ENCODE results near the gene DENND10.
"Not testable (repeated sequence)": the region's sequence is repeated elsewhere in the genome, so short reads cannot be mapped to it uniquely, and the experiment has no call there.

DENND10 gene

DNA sequence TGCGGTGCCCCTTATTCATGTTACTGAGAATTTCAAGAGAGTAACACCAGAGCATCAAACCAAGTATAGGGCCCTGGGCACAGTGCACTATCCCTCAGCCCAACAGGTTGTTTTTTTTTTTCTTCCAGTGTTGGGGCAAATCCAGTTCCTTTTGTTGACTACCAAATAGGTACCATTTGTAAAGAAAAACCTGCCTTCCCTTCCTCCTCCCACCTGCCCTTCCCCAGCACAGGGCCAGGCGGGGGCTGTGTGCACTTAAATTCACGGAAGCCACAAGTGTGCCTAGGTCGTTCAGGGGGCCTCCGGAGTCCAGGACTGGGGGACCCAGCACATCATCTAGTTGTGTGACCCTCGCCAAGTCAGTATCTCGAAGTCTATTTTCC is 62.2 kb downstream of the DENND10 start:
- peak overlapping the region; percentile 63 for H3K27ac Mint-ChIP-seq
- H3K27me3 Mint-ChIP-seq: no peaks in the 10 kb centered on the region
- H3K4me1 Mint-ChIP-seq: peaks cover 33% of the 10 kb centered on the region
- no peaks in the 10 kb centered on the region for H3K9me3 Mint-ChIP-seq
- peaks cover 3% of the 10 kb centered on the region for H3K36me3 Mint-ChIP-seq
- H3K4me3 Mint-ChIP-seq: peak overlapping the region; percentile 90

DNA sequence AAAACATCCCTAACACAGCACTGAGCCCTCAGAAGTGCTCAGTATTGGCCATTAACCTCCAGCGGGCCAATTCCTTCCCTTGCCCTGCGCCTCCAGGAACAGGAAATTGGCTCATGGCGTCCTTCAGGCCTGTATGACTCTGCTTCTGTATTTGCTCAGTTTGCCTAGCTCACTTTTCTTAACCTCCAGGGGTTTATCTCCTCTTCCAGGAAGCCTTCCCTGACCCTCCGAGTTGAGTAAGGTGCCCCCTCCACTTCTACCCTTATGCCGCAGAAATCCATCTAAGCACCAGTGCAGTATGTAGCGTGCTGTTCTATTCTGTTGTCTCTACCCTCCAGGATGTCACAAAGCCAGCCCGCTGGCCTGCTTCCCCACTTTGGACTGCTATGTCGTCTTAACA is 62.7 kb downstream of the DENND10 start:
- Mint-ChIP-seq H3K27me3 (no peaks in the 10 kb centered on the region), H3K4me1 (peaks cover 33% of the 10 kb centered on the region), H3K27ac (peak overlapping the region; percentile 63), H3K9me3 (no peaks in the 10 kb centered on the region), H3K4me3 (peak overlapping the region; percentile 90), H3K36me3 (peaks cover 3% of the 10 kb centered on the region)

DNA sequence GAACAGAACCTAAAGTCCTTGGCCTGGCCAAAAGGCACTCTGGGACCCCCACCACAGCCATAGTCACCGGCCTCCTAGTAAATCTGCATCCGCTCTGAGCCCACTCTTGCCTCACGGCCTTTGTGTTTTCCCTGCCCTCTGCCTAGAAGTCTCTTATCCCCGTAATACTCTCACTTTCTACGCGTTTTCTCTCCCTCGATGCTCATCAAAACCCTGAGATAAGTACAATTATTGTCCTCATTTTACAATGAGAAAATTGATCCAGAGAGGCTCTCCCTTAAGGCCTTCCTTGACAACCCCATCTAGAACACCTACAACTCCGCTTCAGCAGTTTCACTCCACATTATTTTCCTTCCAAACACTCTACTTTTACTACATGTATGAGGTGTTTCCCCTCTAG is 63.1 kb downstream of the DENND10 start:
- H3K36me3 Mint-ChIP-seq: peaks cover 5% of the 10 kb centered on the region
- H3K4me1 Mint-ChIP-seq: peaks cover 33% of the 10 kb centered on the region
- peak overlapping the region; percentile 63 for H3K27ac Mint-ChIP-seq
- H3K4me3 Mint-ChIP-seq: peak overlapping the region; percentile 90
- no peaks in the 10 kb centered on the region for H3K9me3 Mint-ChIP-seq
- no peaks in the 10 kb centered on the region for H3K27me3 Mint-ChIP-seq

DNA sequence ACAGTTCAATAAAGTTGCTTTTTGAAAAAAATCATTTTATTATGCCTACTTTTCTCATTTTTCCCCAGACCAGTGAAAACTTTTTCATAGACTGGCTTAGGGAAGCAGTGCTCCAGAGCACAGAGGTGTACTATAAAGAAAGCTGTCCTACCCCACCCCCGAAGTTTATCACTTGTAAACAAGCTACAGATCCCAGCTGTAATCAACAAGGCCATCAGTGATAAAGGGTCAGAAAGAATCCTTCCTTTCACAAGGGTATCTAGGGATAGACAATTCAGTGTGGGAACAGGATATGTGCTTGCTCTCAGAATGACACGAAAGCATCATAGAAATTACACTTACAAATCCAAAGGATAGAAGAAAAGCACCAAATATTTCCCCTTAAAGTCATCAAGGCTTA is 70.2 kb downstream of the DENND10 start:
- H3K27ac Mint-ChIP-seq: no peak overlapping the region
- H3K36me3 Mint-ChIP-seq: peaks cover 17% of the 10 kb centered on the region
- H3K4me1 Mint-ChIP-seq: peaks cover 30% of the 10 kb centered on the region
- H3K27me3 Mint-ChIP-seq: no peaks in the 10 kb centered on the region
- no peak overlapping the region for H3K4me3 Mint-ChIP-seq
- no peaks in the 10 kb centered on the region for H3K9me3 Mint-ChIP-seq

DNA sequence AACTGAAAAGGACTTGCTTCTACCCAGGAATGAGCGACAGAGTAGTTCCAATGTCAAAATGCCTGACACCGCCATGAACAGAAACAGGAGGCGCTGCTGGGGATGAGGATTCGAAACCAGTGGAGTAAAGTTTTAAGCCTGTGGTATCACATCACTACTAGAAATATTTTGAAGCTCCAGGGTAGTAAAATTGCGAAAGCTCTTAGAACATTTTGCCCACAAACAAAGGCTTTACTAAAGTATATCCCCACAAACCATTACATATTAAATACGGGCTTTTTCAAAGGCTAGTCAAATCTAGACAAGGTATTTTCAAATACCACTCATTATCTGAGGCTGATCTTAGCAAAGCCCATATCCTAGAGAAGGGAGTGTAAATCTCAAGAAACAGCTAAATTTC is 72.3 kb downstream of the DENND10 start:
- Mint-ChIP-seq H3K27me3 (no peaks in the 10 kb centered on the region), H3K36me3 (peaks cover 17% of the 10 kb centered on the region), H3K9me3 (no peaks in the 10 kb centered on the region), H3K4me3 (peak overlapping the region; percentile 99), H3K4me1 (peaks cover 38% of the 10 kb centered on the region), H3K27ac (peak overlapping the region; percentile 43)

DNA sequence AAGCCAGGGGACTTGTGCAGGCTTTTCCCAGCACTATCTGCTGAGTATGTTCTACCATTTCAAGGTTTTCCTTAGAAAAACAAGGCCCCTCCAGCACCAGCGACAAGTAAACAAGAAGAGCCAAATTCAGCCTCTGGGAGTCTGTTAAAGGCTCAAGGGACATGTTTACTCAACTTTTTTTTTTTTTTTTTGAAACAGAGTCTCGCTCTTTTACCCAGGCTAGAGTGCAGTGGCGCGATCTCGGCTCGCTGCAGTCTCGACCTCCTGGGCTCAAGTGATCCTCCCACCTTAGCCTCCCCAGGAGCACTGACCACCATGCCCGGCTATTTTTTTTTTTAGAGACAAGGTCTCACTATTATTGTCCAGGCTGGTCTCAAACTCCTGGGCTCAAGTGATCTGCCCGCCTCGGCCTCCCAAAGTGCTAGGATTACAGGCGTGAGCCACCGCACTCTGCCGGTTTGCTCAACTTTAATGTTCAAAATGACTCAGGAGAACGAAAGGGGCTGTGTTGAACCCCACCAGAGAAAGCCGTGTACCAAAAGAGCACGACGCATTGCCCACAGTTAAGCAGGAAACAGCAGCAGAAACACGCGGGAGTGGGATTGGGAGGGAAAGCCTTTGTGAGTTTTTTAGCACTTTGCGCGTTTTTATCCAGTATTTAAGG is 73.9 kb downstream of the DENND10 start:
- peak overlapping the region; percentile 99 for H3K4me3 Mint-ChIP-seq
- H3K36me3 Mint-ChIP-seq: peaks cover 11% of the 10 kb centered on the region
- no peaks in the 10 kb centered on the region for H3K27me3 Mint-ChIP-seq
- peaks cover 38% of the 10 kb centered on the region for H3K4me1 Mint-ChIP-seq
- no peaks in the 10 kb centered on the region for H3K9me3 Mint-ChIP-seq
- peak overlapping the region; percentile 99 for H3K27ac Mint-ChIP-seq

DNA sequence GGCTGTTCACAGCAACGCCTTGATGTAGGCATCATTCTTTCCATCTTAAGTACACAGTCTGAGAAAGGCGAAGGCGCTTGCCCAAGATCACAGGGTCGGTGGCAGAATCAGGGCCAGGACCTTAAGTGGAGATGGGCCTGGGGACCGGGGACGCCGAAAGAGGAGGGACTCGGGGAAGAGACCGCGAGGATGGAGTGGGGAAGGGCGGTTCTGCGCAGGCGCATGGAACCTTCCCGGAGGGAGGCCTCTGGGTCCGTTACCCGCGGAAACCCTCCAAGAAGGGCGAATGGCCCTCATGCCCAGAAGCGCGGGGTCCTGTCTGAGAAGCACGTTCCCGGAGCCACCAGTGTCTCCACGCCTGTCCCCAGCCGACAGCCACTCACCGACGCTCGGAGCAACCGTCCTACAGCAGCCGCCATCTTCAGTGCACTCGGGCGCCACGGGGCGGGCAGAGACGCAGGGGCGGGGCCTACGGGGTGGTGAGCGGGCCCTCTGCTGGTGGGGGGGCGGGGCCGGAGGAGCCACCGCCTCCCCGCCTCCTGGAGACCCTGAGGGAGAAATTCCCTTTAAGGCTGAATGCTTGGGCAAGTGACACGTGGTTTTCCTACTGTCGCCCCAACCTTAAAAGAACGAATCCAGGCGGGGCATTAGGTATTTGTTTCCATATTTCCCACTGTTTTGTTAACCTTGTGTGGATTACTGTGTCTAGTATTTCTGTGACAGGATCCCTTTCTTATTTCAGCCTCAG is 74.6 kb downstream of the DENND10 start, which contains the start of gene PRDX3:
TSS of gene PRDX3 (minus strand) at position 441 of the 748 bp plus-strand sequence. CDS start at position 419, 22 bp downstream.
- Mint-ChIP-seq H3K27me3 (no peaks in the 10 kb centered on the region), H3K4me3 (peak within 1 kb of the TSS; percentile 99), H3K9me3 (no peaks in the 10 kb centered on the region), H3K4me1 (peaks cover 38% of the 10 kb centered on the region), H3K27ac (peak within 1 kb of the TSS; percentile 99), H3K36me3 (peaks cover 11% of the 10 kb centered on the region)

DNA sequence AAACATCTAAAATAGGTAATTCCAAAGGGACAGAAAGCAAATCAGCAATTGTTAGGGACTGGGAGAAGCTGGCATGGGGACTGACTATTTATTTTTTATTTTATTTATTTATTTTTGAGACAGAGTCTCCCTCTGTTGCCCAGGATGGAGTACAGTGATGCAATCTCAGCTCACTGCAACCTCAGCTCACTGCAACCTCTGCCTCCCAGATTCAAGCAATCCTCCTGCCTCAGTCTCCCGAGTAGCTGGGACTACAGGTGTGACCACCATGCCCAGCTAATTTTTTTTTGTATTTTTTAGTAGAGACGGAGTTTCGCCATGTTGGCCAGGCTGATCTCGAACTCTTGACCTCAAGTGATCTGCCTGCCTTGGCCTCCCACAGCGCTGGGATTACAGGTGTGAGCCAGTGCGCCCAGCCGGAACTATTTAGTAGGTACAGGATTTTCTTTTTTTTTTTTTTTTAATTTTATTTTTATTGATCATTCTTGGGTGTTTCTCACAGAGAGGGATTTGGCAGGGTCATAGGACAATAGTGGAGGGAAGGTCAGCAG is 77.0 kb downstream of the DENND10 start:
- H3K4me1 Mint-ChIP-seq: peaks cover 35% of the 10 kb centered on the region
- not testable (repeated sequence) for H3K36me3 Mint-ChIP-seq, H3K9me3 Mint-ChIP-seq, H3K4me3 Mint-ChIP-seq, H3K27ac Mint-ChIP-seq, H3K27me3 Mint-ChIP-seq

DNA sequence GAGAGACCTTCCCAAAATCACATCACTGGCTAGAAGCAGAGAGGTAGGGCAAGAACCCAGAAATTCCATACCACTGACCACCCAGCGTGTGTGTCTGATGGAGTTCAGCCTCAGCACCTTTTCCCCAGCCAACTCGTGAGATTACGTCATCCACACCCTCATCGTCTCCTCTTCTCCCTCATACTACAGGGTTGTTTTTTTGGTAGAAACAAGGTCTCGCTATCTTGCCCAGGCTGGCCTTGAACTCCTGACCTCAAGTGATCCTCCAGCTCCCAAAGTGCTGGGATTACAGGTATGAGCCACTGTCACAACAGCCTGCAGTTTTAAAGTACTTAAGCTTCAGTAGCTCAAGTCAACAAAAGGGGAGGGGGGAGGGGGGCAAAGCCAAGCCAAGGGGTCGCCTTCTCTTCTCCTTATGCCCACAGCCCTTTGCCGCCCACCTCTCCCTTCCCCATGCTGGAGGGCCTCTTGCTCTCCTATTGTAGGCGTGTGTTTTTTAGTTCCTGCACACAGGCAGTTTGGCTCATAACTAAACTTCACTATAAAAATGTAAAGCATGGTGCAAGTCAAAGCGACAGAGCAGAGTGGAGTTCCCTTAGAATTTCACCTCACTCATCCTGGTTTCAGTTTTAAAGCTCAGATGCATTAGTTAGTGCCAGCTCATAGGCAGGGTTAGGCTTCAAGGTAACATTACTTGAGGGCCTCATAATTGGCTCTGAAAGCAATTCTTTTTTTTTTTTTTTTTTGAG is 79.9 kb downstream of the DENND10 start:
- Mint-ChIP-seq H3K9me3 (no peaks in the 10 kb centered on the region), H3K4me3 (no peak overlapping the region), H3K27me3 (no peaks in the 10 kb centered on the region), H3K4me1 (peaks cover 17% of the 10 kb centered on the region), H3K27ac (no peak overlapping the region), H3K36me3 (no peaks in the 10 kb centered on the region)
